H1 (cell line): Measurements from ENCODE around the gene ELOVL1. TPM values are rescaled to one million over a fixed set of nuclear protein-coding genes. Genes with fewer than 3 reads are reported as not detected.

Experiments used
- CTCF ChIA-PET: fragments of 300-600 bp; sonication (Branson Sonifier 250); formaldehyde crosslinking; loops from one replicate; lab custom pipeline; 2021; ENCODE audit not compliant: partially characterized antibody; lab: Charles Lee
- POLR2A ChIA-PET: fragments of 300-600 bp; sonication (Branson Sonifier 250); formaldehyde crosslinking; loops from one replicate; lab custom pipeline; 2021; ENCODE audit warnings: inconsistent platforms; ENCODE audit not compliant: partially characterized antibody; lab: Charles Lee
- DNase-seq, 2 experiments: peaks; one replicate each; pipeline versions ENCODE4 v3.0.0 to v3.0.0-alpha.2; 2010 to 2022; ENCODE audit warnings: low spot score in 2 of 2, low read depth in 1 of 2, mixed read lengths in 1 of 2
- FAIRE-seq: peaks from 2 replicates; lab custom pipeline; 2011; peaks lifted over from hg19 to GRCh38; lab: Jason Lieb, UNC
- H2AFZ ChIP-seq: 2 replicates; pipeline ENCODE4 v1.8.1; 2012; ENCODE audit warnings: low read length, inconsistent platforms
- H2AK5ac ChIP-seq: 2 replicates; pipeline ENCODE4 v1.6.1; 2013; ENCODE audit warnings: low read depth, low read length
- H2BK120ac ChIP-seq: replicated peaks from 2 replicates; pipeline ENCODE3; 2013; ENCODE audit warnings: low read depth, low read length, inconsistent platforms
- H2BK12ac ChIP-seq: 2 replicates; pipeline ENCODE4 v1.6.1; 2013; ENCODE audit warnings: low read depth, low read length
- H2BK15ac ChIP-seq: 2 replicates; pipeline ENCODE4 v1.6.1; 2013; ENCODE audit warnings: low read length
- H2BK20ac ChIP-seq: 2 replicates; pipeline ENCODE4 v1.6.1; 2013; ENCODE audit warnings: low read length
- H2BK5ac ChIP-seq: 2 replicates; pipeline ENCODE4 v1.6.1; 2013; ENCODE audit warnings: low read depth, low read length
- H3K14ac ChIP-seq: 2 replicates; pipeline ENCODE4 v1.6.1; 2013; ENCODE audit warnings: inconsistent platforms; ENCODE audit not compliant: insufficient read length
- H3K18ac ChIP-seq: 2 replicates; pipeline ENCODE4 v1.6.1; 2013; ENCODE audit warnings: low read length; ENCODE audit errors: extremely low read depth
- H3K23ac ChIP-seq: 2 replicates; pipeline ENCODE4 v1.6.1; 2013; ENCODE audit warnings: inconsistent platforms; ENCODE audit not compliant: insufficient read length
- H3K23me2 ChIP-seq: 2 replicates; pipeline ENCODE4 v1.6.1; 2013; ENCODE audit warnings: low read depth, low read length
- H3K27ac ChIP-seq: 2 replicates; pipeline ENCODE4 v1.6.1; 2011; ENCODE audit warnings: low read depth, low read length, inconsistent platforms
- H3K27me3 ChIP-seq, 4 experiments: replicated peaks in 1 of 4; 1 replicate in 1 of 4; 2 replicates in 3 of 4; pipeline versions ENCODE4 v1.6.1 to v1.8.1; 2011 to 2013; ENCODE audit warnings: low read length in 3 of 4, mild to moderate bottlenecking in 3 of 4, inconsistent platforms in 2 of 4, mixed read lengths in 2 of 4, moderate library complexity in 1 of 4; ENCODE audit not compliant: control insufficient read depth in 3 of 4, insufficient read depth in 3 of 4; ENCODE audit errors: extremely low read depth in 1 of 4
- H3K36me3 ChIP-seq, 4 experiments: 2 replicates each; pipeline versions ENCODE4 v1.6.1 to v1.8.1; 2011 to 2013; ENCODE audit warnings: mild to moderate bottlenecking in 4 of 4, low read length in 3 of 4, moderate library complexity in 2 of 4, control low read depth in 1 of 4, inconsistent platforms in 1 of 4; ENCODE audit not compliant: insufficient read depth in 4 of 4, control insufficient read depth in 2 of 4
- H3K4ac ChIP-seq: replicated peaks from 2 replicates; pipeline ENCODE3; 2013; ENCODE audit warnings: low read length, low read depth, mixed read lengths, inconsistent platforms; ENCODE audit not compliant: insufficient read length
- H3K4me1 ChIP-seq, 4 experiments: replicated peaks in 1 of 4; 1 replicate in 1 of 4; 2 replicates in 3 of 4; pipeline versions ENCODE4 v1.6.1 to v1.8.1; 2011 to 2013; ENCODE audit warnings: low read length in 3 of 4, inconsistent platforms in 2 of 4, mixed read lengths in 1 of 4; ENCODE audit not compliant: insufficient read depth in 4 of 4, control insufficient read depth in 3 of 4
- H3K4me2 ChIP-seq, 2 experiments: 2 replicates each; pipeline versions ENCODE4 v1.6.1 to v1.8.1; 2011 to 2013; ENCODE audit warnings: low read depth in 2 of 2, low read length in 2 of 2, control low read depth in 1 of 2, inconsistent platforms in 1 of 2, mild to moderate bottlenecking in 1 of 2; ENCODE audit not compliant: insufficient read depth in 1 of 2
- H3K4me3 ChIP-seq, 4 experiments: fragments of 200-600, 300-600 bp in 1 of 4; sonication (generic), shearing (Covaris generic), sonication (Bioruptor Twin) in 1 of 4; 2 replicates each; pipeline versions ENCODE4 v1.5.1 to v1.8.1; 2011 to 2016; ENCODE audit warnings: low read length in 4 of 4, low read depth in 3 of 4, control low read depth in 2 of 4, inconsistent platforms in 2 of 4, mild to moderate bottlenecking in 2 of 4, mixed read lengths in 1 of 4, moderate library complexity in 1 of 4; ENCODE audit not compliant: insufficient read depth in 2 of 4; ENCODE audit errors: extremely low read depth in 1 of 4
- H3K56ac ChIP-seq: replicated peaks from 2 replicates; pipeline ENCODE3; 2013; ENCODE audit warnings: low read depth, mild to moderate bottlenecking, mixed read lengths, low read length, inconsistent platforms; ENCODE audit not compliant: insufficient read length
- H3K79me1 ChIP-seq: 2 replicates; pipeline ENCODE4 v1.6.1; 2013; ENCODE audit warnings: low read depth, low read length, control low read depth
- H3K79me2 ChIP-seq, 2 experiments: 2 replicates each; pipeline versions ENCODE4 v1.6.1 to v1.8.1; 2012 to 2013; ENCODE audit warnings: low read length in 2 of 2, mild to moderate bottlenecking in 2 of 2, inconsistent platforms in 1 of 2; ENCODE audit not compliant: insufficient read depth in 2 of 2, control insufficient read depth in 1 of 2
- H3K9ac ChIP-seq, 4 experiments: replicated peaks in 1 of 4; 1 replicate in 1 of 4; 2 replicates in 3 of 4; pipeline versions ENCODE4 v1.6.1 to v1.8.1; 2011 to 2013; ENCODE audit warnings: low read depth in 3 of 4, low read length in 3 of 4, control low read depth in 2 of 4, mild to moderate bottlenecking in 2 of 4, moderate library complexity in 2 of 4, inconsistent platforms in 1 of 4; ENCODE audit errors: extremely low read depth in 1 of 4
- H3K9me3 ChIP-seq, 2 experiments: 2 replicates each; pipeline versions ENCODE4 v1.6.1 to v1.8.1; 2012 to 2013; ENCODE audit warnings: mild to moderate bottlenecking in 2 of 2, moderate library complexity in 2 of 2, control low read depth in 1 of 2, inconsistent platforms in 1 of 2, low read depth in 1 of 2, low read length in 1 of 2, mixed read lengths in 1 of 2; ENCODE audit not compliant: insufficient read depth in 2 of 2
- H4K20me1 ChIP-seq, 2 experiments: replicated peaks in 1 of 2; 2 replicates each; pipeline versions ENCODE3 to v1.8.1; 2011 to 2013; ENCODE audit warnings: inconsistent platforms in 2 of 2, low read length in 2 of 2, mild to moderate bottlenecking in 1 of 2; ENCODE audit not compliant: insufficient read depth in 2 of 2, control insufficient read depth in 1 of 2
- H4K5ac ChIP-seq: 2 replicates; pipeline ENCODE4 v1.6.1; 2013; ENCODE audit warnings: low read length, low read depth, mixed read lengths, inconsistent platforms; ENCODE audit not compliant: insufficient read length
- H4K8ac ChIP-seq: 2 replicates; pipeline ENCODE4 v1.8.0; 2013; ENCODE audit warnings: mild to moderate bottlenecking, moderate library complexity, low read length, inconsistent platforms; ENCODE audit not compliant: insufficient read depth; ENCODE audit errors: extremely low read depth
- H4K91ac ChIP-seq: replicated peaks from 2 replicates; pipeline ENCODE3; 2013; ENCODE audit warnings: low read length, mixed read lengths, inconsistent platforms; ENCODE audit not compliant: insufficient read length
- CHD2 ChIP-seq: IDR thresholded peaks from 2 replicates; pipeline ENCODE4 v1.6.1; 2012; ENCODE audit warnings: low read length, improper control_type of control experiment
- POLR2A ChIP-seq, 2 experiments: IDR thresholded peaks; 1 replicate in 1 of 2; 2 replicates in 1 of 2; pipeline ENCODE4 v1.6.1; 2011; ENCODE audit warnings: low read depth in 2 of 2, low read length in 2 of 2, mild to moderate bottlenecking in 2 of 2; ENCODE audit errors: control extremely low read depth in 1 of 2
- WGBS, 2 experiments: shearing (Covaris generic) in 1 of 2; methylation state at CpG; one replicate each; pipeline versions ENCODE4 v1.1.6 to v1.1.7; 2013 to 2015; ENCODE audit warnings: low lambda C conversion rate in 2 of 2, mixed read lengths in 2 of 2, inconsistent platforms in 1 of 2, low coverage in 1 of 2, missing lambda C conversion rate in 1 of 2; ENCODE audit not compliant: insufficient replicate concordance in 2 of 2, insufficient coverage in 1 of 2, insufficient read length in 1 of 2; ENCODE audit errors: extremely low coverage in 1 of 2, missing lambda C conversion rate in 1 of 2; 5-methylcytosine and 5-hydroxymethylcytosine counted together
- polyA plus RNA-seq, 7 experiments: library from polyadenylated mRNA; depleted of rRNA in 3 of 7; stranded (reverse) in 5 of 7; unstranded in 2 of 7; fragments of >200 nt in 5 of 7; fragments of 200-250 nt in 2 of 7; gene quantifications; 1 replicate in 5 of 7; 2 replicates in 1 of 7; 4 replicates in 1 of 7; pipeline versions ENCODE4 v1.2.1 to v1.2.3, GENCODE V29; 2011 to 2013; ENCODE audit warnings: missing spikeins in 2 of 7, mixed read lengths in 2 of 7
- total RNA-seq: library from RNA; stranded (reverse); fragmentation: NEBNext Ultra II Directional; extraction: Animal tissue kit (Norgen Biotek cat#: 25700); gene quantifications from 2 replicates; pipeline ENCODE4 v1.2.1, GENCODE V29; 2021

Gene ELOVL1
- total and polyA plus RNA-seq, 2 of the 8 experiments (the other 6 are each of a cell fraction or from before 2014, with no cell fraction given): 28.5 to 68.1 TPM

DNA sequence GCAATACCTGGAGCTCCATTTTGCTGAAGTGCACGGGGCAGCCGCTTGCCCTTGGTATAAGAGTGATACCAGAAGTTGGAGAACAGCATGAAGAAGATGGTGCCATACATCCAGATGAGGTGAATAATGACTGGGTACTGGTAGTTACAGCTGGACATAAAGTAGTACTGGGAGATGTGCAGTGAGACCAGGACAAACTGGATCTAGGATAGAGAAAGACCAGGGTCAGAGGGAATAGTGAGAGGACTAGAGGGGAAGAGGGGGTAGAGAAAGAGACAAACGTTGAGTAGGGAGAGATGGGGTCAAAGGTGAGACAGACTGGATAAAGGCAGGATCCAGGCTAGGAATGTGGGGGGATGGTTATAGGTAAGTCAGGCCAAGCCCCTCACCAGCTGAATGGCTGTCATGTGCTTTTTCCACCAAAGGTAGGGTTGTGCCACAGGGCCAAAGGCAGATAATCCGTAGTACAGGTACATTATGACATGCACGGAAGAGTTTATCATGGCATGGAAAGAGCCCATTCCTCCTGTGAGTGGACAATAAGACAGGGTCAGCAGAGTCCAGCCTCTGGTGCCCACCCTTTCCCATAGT lies 3.8 kb downstream of the ELOVL1 start:
- H3K27ac ChIP-seq: no peak overlapping the region
- no peaks in the 10 kb centered on the region for H3K9me3 ChIP-seq
- no peak overlapping the region for H3K23ac ChIP-seq
- no peak overlapping the region; the same call in 1 of the 2 replicates for H2BK5ac ChIP-seq
- no peak overlapping the region for H2AK5ac ChIP-seq
- H3K4ac ChIP-seq: no peak overlapping the region
- no peak overlapping the region for H2BK12ac ChIP-seq
- no peak overlapping the region for H3K4me2 ChIP-seq
- no peak overlapping the region for H4K5ac ChIP-seq
- 82% methylated on average over 5 of the region's 5 CpGs; no CpG with 5 or more reads in 1 of the 2 experiments for WGBS, 2 experiments
- H2BK15ac ChIP-seq: no peak overlapping the region
- H3K56ac ChIP-seq: no peak overlapping the region
- H4K91ac ChIP-seq: no peak overlapping the region
- H3K79me2 ChIP-seq: peaks cover 10 to 27% of the 10 kb centered on the region in 2 experiments
- peaks cover 21 to 58% (median 35%) of the 10 kb centered on the region in 4 experiments for H3K36me3 ChIP-seq
- no peak overlapping the region for H2AFZ ChIP-seq
- H3K79me1 ChIP-seq: peaks cover 19% of the 10 kb centered on the region
- H3K4me1 ChIP-seq: peaks cover 12 to 35% (median 20%) of the 10 kb centered on the region in 4 experiments
- H3K4me3 ChIP-seq: no peak overlapping the region
- DNase-seq: no peak
- H4K20me1 ChIP-seq: peaks cover 10 to 21% of the 10 kb centered on the region in 2 experiments
- peaks cover 17% of the 10 kb centered on the region for H3K23me2 ChIP-seq
- H4K8ac ChIP-seq: no peak overlapping the region
- no peak overlapping the region for H3K18ac ChIP-seq
- H3K9ac ChIP-seq: no peak overlapping the region
- POLR2A ChIA-PET: interaction anchor here (0.6 to 2.6 kb wide), 6 partner anchors 11 to 218 kb away, joined by 3 to 14 read pairs (median 3); no protein-coding TSS in a partner anchor
- H2BK120ac ChIP-seq: no peak overlapping the region
- TF ChIP-seq CHD2 (no peak), POLR2A (IDR thresholded peaks at IDR 0.05; ENCODE audit: control extremely low read depth in 1 of 2, low read depth in 2 of 2, low read length in 2 of 2) (peak in 1 of 2 experiments; percentile 23; a peak in 1 of 3 replicates)
- TF ChIP-seq, all 59 proteins: peak for 1
- FAIRE-seq: no peak
- Histone ChIP-seq H3K14ac (no peak overlapping the region), H2BK20ac (no peak overlapping the region), H3K27me3 (no peaks in the 10 kb centered on the region)
- CTCF ChIA-PET: interaction anchor here (0.6 to 1.3 kb wide), 4 partner anchors 14 to 128 kb away, joined by 3 to 5 read pairs (median 4); no protein-coding TSS in a partner anchor
